ENCODE measurements around the gene CCDC169.

The CCDC169 gene

GRCh38 chr13:36248700-36249099, 48.9 kb downstream of the CCDC169 start:
- in situ Hi-C loops (cut with HindIII; ENCODE audit: low sequenced_read_pairs), result no loop called here

DNA sequence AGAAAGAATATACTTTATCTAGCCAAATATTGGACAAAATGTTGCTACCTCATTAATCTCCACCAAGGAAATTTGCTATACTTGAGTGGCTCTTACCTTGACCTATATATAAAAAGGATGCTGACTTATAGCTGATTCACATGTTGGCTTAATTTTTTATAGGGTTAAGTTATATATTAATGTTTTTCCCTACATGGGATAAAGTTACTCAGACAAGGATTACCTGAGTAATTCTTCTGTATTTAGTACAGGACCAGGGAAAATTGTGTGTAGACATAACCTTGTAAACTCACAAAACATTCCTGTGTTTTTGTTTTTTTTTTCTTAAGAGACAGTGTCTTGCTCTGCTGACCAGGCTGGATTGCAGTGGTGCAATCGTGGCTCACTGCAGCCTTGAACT, 52.6 kb downstream of the CCDC169 start:
- in situ Hi-C loops (cut with HindIII; ENCODE audit: low sequenced_read_pairs), result no loop called here

DNA sequence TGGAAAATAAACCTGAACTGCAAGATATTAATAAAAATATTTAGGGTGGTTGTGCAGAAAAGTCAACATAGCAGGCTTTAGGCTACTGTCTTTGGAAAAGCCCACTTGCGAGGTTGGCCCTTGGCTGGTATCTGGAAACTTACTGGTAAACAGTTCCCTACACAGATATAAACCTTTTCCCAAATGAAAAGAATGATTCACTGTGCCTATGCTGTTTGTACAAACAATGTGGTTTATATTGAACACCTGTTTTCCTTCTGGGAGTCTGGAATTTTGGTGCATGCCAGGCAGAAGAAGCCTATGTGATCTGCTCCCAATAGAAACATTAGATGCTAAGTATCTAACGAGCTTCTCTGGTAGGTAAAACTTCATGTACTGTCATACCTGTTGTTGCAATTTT, 53.5 kb downstream of the CCDC169 start:
- in situ Hi-C loops (cut with HindIII; ENCODE audit: low sequenced_read_pairs), result no loop called here

DNA sequence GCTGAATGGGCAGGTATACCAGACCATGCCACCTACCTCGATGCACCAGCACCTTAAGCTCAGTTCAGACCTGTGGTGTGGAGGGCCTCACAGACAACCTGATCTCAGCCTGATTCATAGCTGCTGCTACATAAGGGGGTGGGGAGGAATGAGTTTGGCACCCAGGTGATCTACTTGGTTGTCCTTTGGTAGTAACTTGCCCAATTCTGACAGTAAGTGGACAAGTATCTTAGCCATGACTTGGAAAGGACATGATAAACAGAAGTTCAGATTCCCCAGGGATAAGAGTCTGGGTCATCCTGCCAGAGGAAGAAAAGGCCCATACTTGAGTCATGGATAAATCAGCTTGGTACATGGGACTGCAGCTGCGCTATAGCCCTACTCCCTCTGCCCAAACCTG, 54.9 kb downstream of the CCDC169 start:
- in situ Hi-C loops (cut with HindIII; ENCODE audit: low sequenced_read_pairs), result no loop called here

DNA sequence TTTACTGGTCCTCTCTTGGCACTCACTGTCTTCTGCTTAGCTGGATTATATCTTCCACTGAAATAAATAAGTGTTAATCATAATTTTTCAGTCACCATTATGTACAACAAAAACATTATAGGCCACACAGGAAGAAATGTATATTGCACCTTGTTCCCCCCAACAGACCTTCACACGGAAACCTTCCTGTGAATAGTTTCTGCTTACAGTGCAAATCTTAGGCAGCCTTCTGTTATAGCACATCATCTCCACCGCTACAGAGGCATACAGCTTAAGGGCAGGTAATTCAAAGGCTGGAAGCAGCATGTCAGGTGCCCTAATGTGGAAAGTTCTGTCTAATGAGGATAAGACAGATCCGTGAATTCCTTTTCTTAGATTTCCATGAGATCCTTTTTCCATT, 66.4 kb downstream of the CCDC169 start:
- in situ Hi-C loops (cut with HindIII; ENCODE audit: low sequenced_read_pairs), result no loop called here

GRCh38 chr13:36224730-36225129, 72.9 kb downstream of the CCDC169 start:
- in situ Hi-C loops (cut with HindIII; ENCODE audit: low sequenced_read_pairs), result no loop called here

DNA sequence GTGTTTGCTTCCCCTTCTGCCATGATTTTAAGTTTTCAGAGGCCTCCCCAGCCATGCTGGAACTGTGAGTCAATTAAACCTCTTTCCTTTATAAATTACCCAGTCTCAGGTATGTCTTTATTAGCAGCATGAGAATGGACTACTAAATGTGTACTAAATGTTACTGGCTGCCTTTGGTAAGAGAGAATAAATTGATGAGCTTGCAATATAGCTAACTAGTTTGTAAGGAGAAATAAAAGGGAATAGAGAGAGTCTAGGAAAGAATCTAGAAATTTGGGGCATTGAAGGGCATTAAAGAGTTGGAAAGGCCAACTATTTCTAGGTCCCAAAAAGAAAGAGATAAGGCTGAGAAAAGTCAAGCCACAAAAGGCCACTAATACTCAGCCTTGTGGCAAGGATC, 77.7 kb downstream of the CCDC169 start:
- in situ Hi-C loops (cut with HindIII; ENCODE audit: low sequenced_read_pairs), result no loop called here

GRCh38 chr13:36217456-36217855, 80.2 kb downstream of the CCDC169 start:
- in situ Hi-C loops (cut with HindIII; ENCODE audit: low sequenced_read_pairs), result no loop called here

- in situ Hi-C loops (cut with HindIII; ENCODE audit: low sequenced_read_pairs), result no loop called here
Measured at GRCh38 chr13:36214163-36214921, 83.3 kb downstream of the CCDC169 start, which contains the start of gene SOHLH2. Gene SOHLH2, minus strand, starts transcription at chr13:36214556. Its CDS starts 30 bp downstream, at chr13:36214526.

DNA sequence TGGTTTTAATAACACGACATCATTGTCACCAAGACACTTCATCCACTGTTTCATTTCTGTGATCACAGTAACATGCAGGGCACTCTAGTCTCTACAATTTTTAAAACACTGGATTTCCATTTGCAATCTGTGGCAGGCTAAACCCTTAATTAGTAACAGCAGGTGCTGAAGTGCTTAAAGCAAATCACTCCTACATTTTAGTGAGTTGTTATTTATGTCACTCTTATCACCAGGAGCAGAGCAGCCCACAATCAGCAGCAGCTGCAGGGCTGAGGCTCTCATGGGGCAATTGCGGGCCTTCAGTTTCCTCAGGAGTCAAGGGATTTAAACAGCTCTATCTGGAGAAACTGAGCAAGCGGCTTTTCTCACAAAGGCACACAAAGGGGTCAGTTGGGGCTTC, 84.8 kb downstream of the CCDC169 start:
- in situ Hi-C loops (cut with HindIII; ENCODE audit: low sequenced_read_pairs), result no loop called here

GRCh38 chr13:36211567-36211966, 86.0 kb downstream of the CCDC169 start:
- in situ Hi-C loops (cut with HindIII; ENCODE audit: low sequenced_read_pairs), result no loop called here

DNA sequence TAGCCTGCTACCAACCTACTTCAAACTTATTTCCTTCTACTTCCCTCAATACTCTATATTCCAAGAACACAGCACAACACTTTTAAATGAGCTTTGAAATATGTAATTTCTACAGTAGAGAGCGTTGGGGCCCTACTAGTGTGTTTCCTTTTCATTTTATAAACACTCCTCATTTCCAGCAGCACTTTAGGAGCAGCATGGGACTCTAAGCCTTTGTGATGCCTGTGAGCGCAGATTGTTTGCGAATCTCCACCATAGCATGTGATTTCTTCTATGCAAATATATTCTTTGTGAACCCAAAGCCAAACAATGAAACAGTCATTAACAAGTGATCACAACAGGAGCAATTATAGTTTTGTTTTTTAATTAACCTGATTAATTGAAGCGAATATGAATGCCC, 86.9 kb downstream of the CCDC169 start:
- in situ Hi-C loops (cut with HindIII; ENCODE audit: low sequenced_read_pairs), result no loop called here

DNA sequence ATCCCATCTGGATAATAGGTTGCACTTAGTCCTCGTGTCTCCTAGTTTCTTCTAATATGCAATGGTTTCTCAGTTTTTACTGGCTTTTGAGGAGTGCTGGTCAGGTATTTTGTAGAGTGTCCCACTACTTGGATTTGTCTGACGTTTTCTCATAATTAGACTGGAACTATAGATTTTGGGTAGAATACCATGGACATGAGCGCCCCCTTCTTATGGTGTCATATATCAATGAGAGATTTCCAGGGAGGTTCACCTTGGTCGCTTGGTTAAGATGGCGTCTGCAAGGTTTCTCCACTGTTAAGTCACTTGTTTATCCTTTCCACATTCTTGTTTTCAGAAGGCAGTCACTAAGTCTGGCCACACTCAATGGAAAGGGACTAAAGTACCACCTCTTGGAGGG, 89.9 kb downstream of the CCDC169 start:
- in situ Hi-C loops (cut with HindIII; ENCODE audit: low sequenced_read_pairs), result no loop called here

DNA sequence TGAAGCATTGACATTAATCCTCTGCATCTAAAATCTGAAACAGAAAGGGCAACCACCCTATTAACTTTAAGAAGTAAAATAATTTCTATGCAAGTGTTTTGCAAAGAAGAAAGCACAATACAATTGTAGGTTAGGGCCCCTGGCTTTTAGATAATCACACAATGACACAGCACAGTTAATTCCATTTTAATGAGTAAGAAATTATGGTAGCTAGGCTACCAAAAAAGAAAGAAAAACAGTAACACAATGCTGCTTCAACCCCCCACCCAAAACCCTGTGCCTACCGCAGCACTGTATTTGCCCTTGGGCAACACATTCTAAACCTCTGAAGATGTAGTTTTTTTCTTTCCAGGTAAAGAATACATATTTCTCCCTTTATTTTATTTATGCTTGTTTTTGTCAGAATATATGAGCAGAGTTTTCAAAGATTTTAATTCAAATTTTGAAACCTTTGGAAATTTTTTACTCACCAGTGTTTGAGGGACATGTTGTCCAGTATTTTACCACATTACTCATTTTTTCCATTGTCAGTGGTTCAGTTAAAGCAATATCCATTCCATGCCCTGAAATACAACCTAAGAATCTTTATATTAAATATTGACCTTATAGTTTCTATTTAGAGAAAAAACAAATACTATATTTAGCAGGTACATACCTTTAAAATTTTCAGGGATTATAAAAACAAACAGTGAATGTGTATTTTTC, 104.3 kb downstream of the CCDC169 start:
- in situ Hi-C loops (cut with HindIII; ENCODE audit: low sequenced_read_pairs), result no loop called here

- in situ Hi-C loops (cut with HindIII; ENCODE audit: low sequenced_read_pairs), result no loop called here
Measured at GRCh38 chr13:36192166-36192565, 105.4 kb downstream of the CCDC169 start.

DNA sequence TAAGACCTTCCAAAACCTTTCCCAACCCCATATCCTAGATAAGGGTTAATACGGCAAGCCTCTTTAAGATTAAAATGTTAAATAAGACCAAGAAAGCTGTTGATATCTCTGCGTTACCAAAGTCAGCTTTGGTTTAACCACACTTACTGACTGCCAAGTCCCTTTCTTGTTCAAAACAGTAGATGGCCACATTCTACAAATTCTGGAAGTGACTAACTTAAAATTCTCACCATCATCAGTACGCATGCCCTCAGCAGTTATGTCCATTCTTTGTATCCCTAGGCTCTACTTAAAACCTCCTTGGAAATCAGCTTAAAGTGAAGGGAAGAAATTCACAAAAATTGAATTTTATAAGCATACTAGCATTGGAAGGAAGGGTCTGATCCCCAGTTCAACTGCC, 106.8 kb downstream of the CCDC169 start:
- in situ Hi-C loops (cut with HindIII; ENCODE audit: low sequenced_read_pairs), result no loop called here

DNA sequence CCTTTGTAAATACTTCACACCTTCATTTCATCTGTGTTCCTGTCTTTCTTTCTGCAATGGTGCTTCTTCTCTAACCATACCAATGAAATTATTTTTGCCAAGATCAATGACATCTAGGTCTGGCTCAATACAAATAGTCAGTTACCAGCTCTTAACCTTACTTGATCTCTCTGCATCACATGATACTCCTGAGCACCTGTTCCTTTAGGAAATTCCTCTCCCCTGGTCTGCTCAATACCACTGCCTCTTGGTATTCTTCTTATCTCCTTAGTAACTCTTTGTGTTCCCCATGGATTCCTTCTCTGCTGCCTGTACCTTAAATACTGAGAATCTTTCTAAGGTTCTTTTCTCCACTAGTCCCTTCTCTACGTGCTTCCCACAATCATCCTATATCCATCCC, 109.2 kb downstream of the CCDC169 start:
- in situ Hi-C loops (cut with HindIII; ENCODE audit: low sequenced_read_pairs), result no loop called here

DNA sequence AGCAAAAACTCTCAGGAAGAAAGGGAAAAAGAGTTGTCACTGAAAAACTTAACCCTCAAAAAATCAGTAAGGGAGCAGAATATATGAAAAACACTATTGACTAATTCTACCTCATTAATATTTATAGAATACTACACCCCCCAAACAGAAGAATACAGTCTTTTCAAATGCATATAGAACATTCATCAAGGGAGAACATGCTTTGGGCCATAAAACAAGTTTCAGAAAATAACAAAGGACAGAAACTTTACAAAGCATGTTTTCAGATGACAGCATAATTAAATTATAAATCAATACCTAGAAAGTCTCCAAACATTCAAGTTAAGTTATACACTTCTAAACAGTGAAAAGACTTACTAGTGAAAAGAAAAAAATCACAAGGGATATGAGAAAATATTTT, 113.7 kb downstream of the CCDC169 start:
- in situ Hi-C loops (cut with HindIII; ENCODE audit: low sequenced_read_pairs), result no loop called here
